GM13976 (cell line): Measurements from ENCODE around the gene CLIP4.

Experiments used
- DNase-seq: peaks from one replicate; pipeline ENCODE4 v3.0.0; 2012; ENCODE audit warnings: low spot score
- in situ Hi-C: fragments of 300-500 bp; cut with MboI; formaldehyde crosslinking; loops from one replicate; pipeline ENCODE4 v1.12.0; 2022; ENCODE audit warnings: low sequenced_read_pairs, mixed read lengths, inconsistent platforms; ENCODE audit not compliant: unreplicated experiment
- TF ChIP-seq, protein P1 (sequence below): IDR thresholded peaks from 2 replicates; pipeline ENCODE4 v1.5.1; 2012; ENCODE audit warnings: borderline replicate concordance, mild to moderate bottlenecking; ENCODE audit not compliant: insufficient read depth; ENCODE audit errors: extremely low read depth, missing control alignments, control extremely low read depth

The CLIP4 gene

DNA sequence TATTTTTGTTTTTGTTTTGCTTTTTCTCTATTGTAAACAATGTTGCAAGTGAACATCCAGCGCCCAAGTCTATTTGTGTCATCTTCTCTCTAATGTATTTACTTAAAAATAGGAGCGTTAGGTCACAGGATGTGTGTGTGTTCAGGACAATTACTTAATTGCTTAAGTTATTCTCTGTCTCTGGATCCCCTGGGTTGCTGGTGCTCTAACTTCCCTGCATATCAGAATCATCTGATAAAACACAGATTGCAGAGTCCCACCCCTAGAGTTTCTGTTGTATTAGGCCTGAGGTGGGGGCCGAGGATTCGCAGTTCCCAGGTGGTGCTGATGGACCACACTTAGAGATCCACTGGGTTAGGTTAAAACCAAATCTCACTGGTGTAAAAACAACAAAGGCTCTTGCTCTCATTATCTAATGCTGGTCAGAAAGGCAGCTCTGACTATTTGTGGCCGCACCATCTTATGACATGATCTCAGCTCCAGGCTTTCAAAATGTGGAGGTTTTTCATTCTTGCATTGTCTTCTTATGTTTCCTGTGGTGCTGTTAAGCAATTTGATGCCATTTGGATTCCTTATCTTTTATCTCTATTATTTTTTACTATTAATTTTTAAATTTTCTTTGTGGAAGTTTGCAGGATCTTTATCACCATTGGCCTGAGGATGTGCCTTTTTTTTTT, 87.7 kb downstream of the CLIP4 start:
- in situ Hi-C loops: loop anchor here (10.0 kb wide), 1 partner anchor 238 kb away; no protein-coding TSS in a partner anchor
- TF ChIP-seq, protein P1, sequence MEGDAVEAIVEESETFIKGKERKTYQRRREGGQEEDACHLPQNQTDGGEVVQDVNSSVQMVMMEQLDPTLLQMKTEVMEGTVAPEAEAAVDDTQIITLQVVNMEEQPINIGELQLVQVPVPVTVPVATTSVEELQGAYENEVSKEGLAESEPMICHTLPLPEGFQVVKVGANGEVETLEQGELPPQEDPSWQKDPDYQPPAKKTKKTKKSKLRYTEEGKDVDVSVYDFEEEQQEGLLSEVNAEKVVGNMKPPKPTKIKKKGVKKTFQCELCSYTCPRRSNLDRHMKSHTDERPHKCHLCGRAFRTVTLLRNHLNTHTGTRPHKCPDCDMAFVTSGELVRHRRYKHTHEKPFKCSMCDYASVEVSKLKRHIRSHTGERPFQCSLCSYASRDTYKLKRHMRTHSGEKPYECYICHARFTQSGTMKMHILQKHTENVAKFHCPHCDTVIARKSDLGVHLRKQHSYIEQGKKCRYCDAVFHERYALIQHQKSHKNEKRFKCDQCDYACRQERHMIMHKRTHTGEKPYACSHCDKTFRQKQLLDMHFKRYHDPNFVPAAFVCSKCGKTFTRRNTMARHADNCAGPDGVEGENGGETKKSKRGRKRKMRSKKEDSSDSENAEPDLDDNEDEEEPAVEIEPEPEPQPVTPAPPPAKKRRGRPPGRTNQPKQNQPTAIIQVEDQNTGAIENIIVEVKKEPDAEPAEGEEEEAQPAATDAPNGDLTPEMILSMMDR: no peak
- DNase-seq: no peak

GRCh38 chr2:29206941-29207340, 91.7 kb downstream of the CLIP4 start:
- TF ChIP-seq, protein P1: no peak
- in situ Hi-C loops: loop anchor here (10.0 kb wide), 1 partner anchor 242 kb away; no protein-coding TSS in a partner anchor
- DNase-seq: no peak

DNA sequence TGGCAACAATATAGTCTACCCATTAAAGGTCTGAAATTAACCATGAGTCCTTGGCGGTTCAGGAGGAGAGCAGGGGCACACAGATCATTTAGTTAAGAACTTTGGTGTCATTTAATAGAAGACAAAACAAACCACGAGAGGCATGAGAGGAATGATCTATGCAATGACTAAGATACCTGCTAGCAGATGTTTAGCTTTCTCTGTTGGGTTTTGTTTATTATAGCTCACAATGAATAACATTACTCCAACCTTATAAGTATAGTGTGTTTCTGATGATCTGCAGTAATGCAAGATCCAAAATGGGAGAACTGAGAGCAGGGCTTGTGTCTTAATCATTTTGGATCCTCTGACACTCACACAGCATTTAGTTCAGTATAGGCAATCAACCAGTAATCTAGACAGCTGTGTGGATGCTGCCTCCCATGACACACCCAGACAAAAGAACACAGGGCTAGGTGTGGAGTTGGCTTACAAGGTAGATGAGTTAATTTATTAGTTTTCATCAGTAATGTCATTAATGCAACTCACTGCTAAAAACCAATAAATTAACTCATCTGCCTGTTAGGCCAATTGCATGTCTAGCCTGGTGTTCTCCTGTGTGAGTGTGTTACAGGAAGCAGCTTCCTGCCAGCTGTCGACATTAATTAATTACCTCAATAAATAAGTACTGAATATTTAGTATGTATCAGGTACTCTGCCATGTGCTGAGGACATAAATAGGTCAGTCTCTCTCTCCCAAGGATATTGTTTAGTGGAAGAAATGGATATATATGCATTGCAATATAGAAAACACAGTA, 92.3 kb downstream of the CLIP4 start:
- TF ChIP-seq, protein P1: no peak
- in situ Hi-C loops: loop anchor here (10.0 kb wide), 1 partner anchor 243 kb away; no protein-coding TSS in a partner anchor
- no peak for DNase-seq

DNA sequence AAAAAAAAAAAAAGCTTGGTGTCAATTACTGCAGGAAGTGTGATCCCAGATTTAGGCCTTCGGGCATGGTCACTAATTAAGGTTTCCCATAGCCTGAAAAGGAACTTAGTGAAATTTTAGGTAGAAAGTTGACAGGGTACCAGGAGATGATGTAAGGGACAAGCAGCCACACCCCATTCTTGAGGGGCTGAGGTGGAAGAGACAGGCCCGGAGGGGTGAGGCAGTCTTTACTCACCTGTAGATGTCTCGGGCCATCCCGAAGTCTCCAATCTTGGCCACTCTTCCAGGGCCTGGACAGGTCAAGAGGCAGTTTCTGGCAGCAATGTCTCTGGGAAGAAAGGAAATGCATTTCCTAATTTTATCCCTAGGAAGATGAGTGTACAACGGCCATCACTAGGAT, 94.3 kb downstream of the CLIP4 start:
- TF ChIP-seq, protein P1: no peak
- no peak for DNase-seq
- in situ Hi-C loops: loop anchor here (10.0 kb wide), 1 partner anchor 245 kb away; no protein-coding TSS in a partner anchor

DNA sequence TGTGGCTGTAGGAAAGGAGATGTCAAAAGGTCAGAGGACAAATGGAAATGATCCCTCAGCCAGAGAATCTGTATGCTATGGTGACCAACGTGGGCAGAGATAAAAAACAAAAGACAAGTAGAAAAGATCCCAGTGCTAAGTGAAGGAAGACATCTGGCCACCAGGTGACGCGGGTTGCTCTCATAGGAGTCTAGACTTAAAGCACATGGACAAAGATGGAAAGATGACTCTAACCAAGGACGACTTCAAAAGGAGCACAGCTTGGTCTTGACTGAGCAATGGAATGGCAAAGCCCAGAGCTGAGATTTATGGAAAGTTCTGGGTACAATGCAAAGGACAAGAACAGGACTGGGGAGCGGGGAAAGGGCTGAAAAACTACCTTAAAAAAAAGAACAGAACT, 96.8 kb downstream of the CLIP4 start:
- no peak for DNase-seq
- in situ Hi-C loops: no loop called here
- TF ChIP-seq, protein P1: no peak

GRCh38 chr2:29213888-29214291, 98.7 kb downstream of the CLIP4 start:
- TF ChIP-seq, protein P1: no peak
- in situ Hi-C loops: no loop called here
- DNase-seq: peak; percentile 10
